ENCODE data around the gene PRKCG.

GRCh38 chr19:53894707-53895106, 12.7 kb downstream of the PRKCG start:
- no peak for TF ChIP-seq CTCF (IDR thresholded peaks at IDR 0.05; ENCODE audit: insufficient read depth, low read length, poor library complexity, severe bottlenecking)
- no peak for TF ChIP-seq EZH2phosphoT487 (conservative IDR thresholded peaks at IDR 0.05; ENCODE audit: low read length)
